Immature natural killer cell (primary cell): ENCODE results near the gene CMPK1. TPM values are rescaled to one million over a fixed set of nuclear protein-coding genes. Genes with fewer than 3 reads are reported as not detected.

Experiments used
- DNase-seq, 3 donors: peaks; one replicate each; pipeline ENCODE4 v3.0.0; 2022; ENCODE audit warnings: mixed read lengths in 1 of 3
- H3K27ac Mint-ChIP-seq, 6 donors: one replicate each; pipeline ENCODE4 v1.8.0; 2020; ENCODE audit warnings: mixed read lengths in 6 of 6, mild to moderate bottlenecking in 5 of 6, inconsistent platforms in 4 of 6, moderate library complexity in 3 of 6
- H3K27me3 Mint-ChIP-seq, 3 donors: one replicate each; pipeline ENCODE4 v1.8.0; 2020 to 2021; ENCODE audit warnings: low read depth in 3 of 3, mild to moderate bottlenecking in 3 of 3, mixed read lengths in 3 of 3, moderate library complexity in 3 of 3, inconsistent platforms in 1 of 3
- H3K36me3 Mint-ChIP-seq, 3 donors: one replicate each; pipeline ENCODE4 v1.8.0; 2020; ENCODE audit warnings: mixed read lengths in 3 of 3, inconsistent platforms in 2 of 3, mild to moderate bottlenecking in 2 of 3
- H3K4me1 Mint-ChIP-seq, 2 donors: one replicate each; pipeline ENCODE4 v1.8.0; 2020; ENCODE audit warnings: inconsistent platforms in 2 of 2, mild to moderate bottlenecking in 2 of 2, mixed read lengths in 2 of 2, moderate library complexity in 1 of 2
- H3K4me3 Mint-ChIP-seq, 5 donors: one replicate each; pipeline ENCODE4 v1.8.0; 2020; ENCODE audit warnings: mild to moderate bottlenecking in 5 of 5, mixed read lengths in 5 of 5, inconsistent platforms in 3 of 5, moderate library complexity in 3 of 5
- H3K9me3 Mint-ChIP-seq, 6 donors: one replicate each; pipeline ENCODE4 v1.8.0; 2020; ENCODE audit warnings: mild to moderate bottlenecking in 6 of 6, mixed read lengths in 6 of 6, inconsistent platforms in 4 of 6, moderate library complexity in 3 of 6
- polyA plus RNA-seq, 3 donors: library from polyadenylated mRNA; unstranded; fragments of 300-500 nt; fragmentation: Illumina TruSeq; gene quantifications; one replicate each; pipeline ENCODE4 v1.2.3, GENCODE V29; 2021

The CMPK1 gene
- polyA plus RNA-seq, 3 donors from 2014 or later: 122 to 171 (median 140) TPM

DNA sequence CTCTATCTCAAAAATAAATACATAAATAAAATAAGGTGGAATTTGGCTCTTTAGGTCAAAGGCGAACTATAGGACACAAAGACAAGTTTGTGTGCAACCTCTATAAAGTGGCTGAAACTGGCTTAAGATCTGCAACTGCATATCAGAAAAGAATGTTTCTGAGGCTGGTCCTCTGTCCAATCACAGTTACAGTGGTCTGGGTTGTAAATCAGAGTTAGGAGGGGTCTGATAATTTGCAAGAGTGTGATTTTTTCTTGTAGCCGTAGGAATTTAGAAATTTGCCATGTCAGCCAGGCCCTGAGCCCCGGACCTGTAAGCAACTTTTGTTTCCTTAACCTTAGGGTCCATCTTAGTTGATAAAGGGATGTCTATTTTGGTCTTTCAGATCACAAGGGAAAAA is 27.8 kb downstream of the CMPK1 start:
- Mint-ChIP-seq H3K4me3 (no peak overlapping the region), H3K27ac (no peak overlapping the region), H3K4me1 (peaks cover 6 to 11% of the 10 kb centered on the region in 2 donors), H3K36me3 (no peaks in the 10 kb centered on the region), H3K27me3 (peaks cover 0 to 3% (median 0%) of the 10 kb centered on the region in 3 donors), H3K9me3 (no peaks in the 10 kb centered on the region)
- no peak for DNase-seq

- H3K4me1 Mint-ChIP-seq: peaks cover 7 to 11% of the 10 kb centered on the region in 2 donors
- H3K9me3 Mint-ChIP-seq: no peaks in the 10 kb centered on the region
- H3K27me3 Mint-ChIP-seq: peaks cover 0 to 3% (median 0%) of the 10 kb centered on the region in 3 donors
- DNase-seq: no peak
- no peak overlapping the region for H3K4me3 Mint-ChIP-seq
- H3K27ac Mint-ChIP-seq: no peak overlapping the region
- H3K36me3 Mint-ChIP-seq: no peaks in the 10 kb centered on the region
These were observed 29.2 kb downstream of the CMPK1 start for GRCh38 chr1:47362828-47363227.

GRCh38 chr1:47367651-47368050 is 34.1 kb downstream of the CMPK1 start:
- H3K9me3 Mint-ChIP-seq: no peaks in the 10 kb centered on the region
- H3K4me1 Mint-ChIP-seq: peaks cover 5 to 6% of the 10 kb centered on the region in 2 donors
- peaks cover 0 to 3% (median 0%) of the 10 kb centered on the region in 3 donors for H3K27me3 Mint-ChIP-seq
- no peak for DNase-seq
- H3K4me3 Mint-ChIP-seq: no peak overlapping the region
- peaks cover 12 to 20% (median 16%) of the 10 kb centered on the region in 3 donors for H3K36me3 Mint-ChIP-seq
- no peak overlapping the region for H3K27ac Mint-ChIP-seq

DNA sequence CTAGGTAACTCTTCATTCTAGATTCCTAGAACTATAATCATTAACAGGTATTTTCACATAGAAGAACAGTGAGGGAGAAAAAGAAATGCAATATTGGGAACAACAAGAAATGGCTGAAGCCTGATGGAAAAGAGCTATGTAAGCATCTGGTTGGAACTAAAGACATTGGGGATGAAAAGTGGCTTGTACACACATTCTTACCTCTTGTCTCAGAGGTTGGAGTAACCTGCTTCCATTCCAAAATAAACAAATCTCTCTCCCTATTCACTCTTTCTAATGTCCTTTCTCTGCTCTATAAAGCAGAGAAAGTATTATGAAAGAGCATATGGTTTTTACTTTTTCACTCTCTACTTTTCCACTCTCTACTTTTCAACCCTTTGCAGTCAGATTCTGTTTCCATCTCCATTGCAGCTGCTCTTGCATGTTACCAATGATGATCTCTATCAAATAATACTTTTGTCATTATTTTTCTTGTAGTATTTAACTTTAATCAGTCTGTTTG is 37.5 kb downstream of the CMPK1 start:
- no peak for DNase-seq
- H3K9me3 Mint-ChIP-seq: no peaks in the 10 kb centered on the region
- H3K27ac Mint-ChIP-seq: peak overlapping the region in 1 of 6 donors; percentile 44
- peaks cover 20 to 25% (median 22%) of the 10 kb centered on the region in 3 donors for H3K36me3 Mint-ChIP-seq
- no peaks in the 10 kb centered on the region for H3K27me3 Mint-ChIP-seq
- H3K4me1 Mint-ChIP-seq: peaks cover 0 to 2% of the 10 kb centered on the region in 2 donors
- H3K4me3 Mint-ChIP-seq: no peak overlapping the region

DNA sequence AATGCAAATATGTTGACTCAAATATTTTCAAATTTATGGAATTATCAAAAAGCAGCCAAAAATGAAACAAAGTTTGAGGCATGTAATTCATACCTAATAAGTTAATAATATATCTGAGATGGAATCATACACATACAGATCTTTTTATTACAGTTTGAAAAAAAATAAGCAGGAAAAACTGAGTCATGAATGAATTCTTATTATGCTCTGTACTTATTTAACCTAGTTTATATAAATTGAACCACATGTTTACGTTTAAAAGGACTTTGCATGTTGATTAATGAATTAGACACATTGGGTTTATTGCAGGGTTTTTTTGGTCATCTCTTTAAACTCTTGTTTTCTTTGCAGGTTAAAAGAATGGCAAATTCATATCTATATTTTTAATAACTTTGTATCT is 40.9 kb downstream of the CMPK1 start:
- H3K4me1 Mint-ChIP-seq: no peaks in the 10 kb centered on the region
- no peak for DNase-seq

GRCh38 chr1:47378147-47378546 is 44.6 kb downstream of the CMPK1 start:
- Mint-ChIP-seq H3K4me3 (no peak overlapping the region), H3K4me1 (no peaks in the 10 kb centered on the region), H3K36me3 (peaks cover 15 to 34% (median 25%) of the 10 kb centered on the region in 3 donors), H3K27ac (peak overlapping the region in 1 of 6 donors; percentile 5), H3K27me3 (no peaks in the 10 kb centered on the region), H3K9me3 (no peaks in the 10 kb centered on the region)
- no peak for DNase-seq

More for the DNA sequence above, 40.9 kb downstream of the CMPK1 start:
- Mint-ChIP-seq H3K9me3 (no peaks in the 10 kb centered on the region), H3K27me3 (no peaks in the 10 kb centered on the region), H3K4me3 (no peak overlapping the region), H3K36me3 (peaks cover 28 to 29% (median 28%) of the 10 kb centered on the region in 3 donors), H3K27ac (no peak overlapping the region)

GRCh38 chr1:47380699-47381098 is 47.1 kb downstream of the CMPK1 start:
- H3K27me3 Mint-ChIP-seq: no peaks in the 10 kb centered on the region
- no peak overlapping the region for H3K27ac Mint-ChIP-seq
- H3K9me3 Mint-ChIP-seq: no peaks in the 10 kb centered on the region
- H3K4me1 Mint-ChIP-seq: no peaks in the 10 kb centered on the region
- H3K4me3 Mint-ChIP-seq: no peak overlapping the region
- peaks cover 12 to 22% (median 20%) of the 10 kb centered on the region in 3 donors for H3K36me3 Mint-ChIP-seq
- no peak for DNase-seq

DNA sequence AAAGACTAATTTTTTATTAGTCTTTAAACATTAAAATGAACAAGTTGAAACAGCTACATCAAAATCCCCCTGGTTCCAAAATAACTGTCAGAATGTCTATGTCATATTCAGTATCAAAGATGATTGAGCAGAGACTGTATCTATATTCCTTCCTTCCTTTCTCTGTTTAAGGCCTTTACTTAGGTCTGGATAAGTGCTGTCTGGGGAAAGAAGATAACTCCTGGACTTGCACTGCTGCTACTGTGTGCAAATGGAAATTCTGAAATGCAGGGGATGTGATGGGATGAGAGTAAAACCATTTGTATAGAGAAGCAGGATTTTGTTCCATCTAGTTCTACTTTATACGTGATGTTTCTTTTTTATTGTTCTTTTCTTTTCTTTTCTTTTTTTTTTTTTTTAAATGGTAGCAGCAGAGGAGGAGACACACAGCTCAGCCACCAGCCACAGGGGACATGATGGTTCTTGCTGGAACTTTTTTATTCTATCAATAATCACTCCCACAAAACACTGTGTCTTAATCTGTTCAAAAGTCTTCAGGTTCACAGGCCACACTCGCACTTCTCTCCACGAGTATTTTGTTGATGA is 48.9 kb downstream of the CMPK1 start:
- Mint-ChIP-seq H3K36me3 (peaks cover 12 to 21% (median 20%) of the 10 kb centered on the region in 3 donors), H3K4me1 (no peaks in the 10 kb centered on the region), H3K27me3 (peaks cover 0 to 1% (median 0%) of the 10 kb centered on the region in 3 donors), H3K9me3 (no peaks in the 10 kb centered on the region), H3K27ac (peak overlapping the region in 1 of 6 donors; percentile 8), H3K4me3 (no peak overlapping the region)
- DNase-seq: no peak

DNA sequence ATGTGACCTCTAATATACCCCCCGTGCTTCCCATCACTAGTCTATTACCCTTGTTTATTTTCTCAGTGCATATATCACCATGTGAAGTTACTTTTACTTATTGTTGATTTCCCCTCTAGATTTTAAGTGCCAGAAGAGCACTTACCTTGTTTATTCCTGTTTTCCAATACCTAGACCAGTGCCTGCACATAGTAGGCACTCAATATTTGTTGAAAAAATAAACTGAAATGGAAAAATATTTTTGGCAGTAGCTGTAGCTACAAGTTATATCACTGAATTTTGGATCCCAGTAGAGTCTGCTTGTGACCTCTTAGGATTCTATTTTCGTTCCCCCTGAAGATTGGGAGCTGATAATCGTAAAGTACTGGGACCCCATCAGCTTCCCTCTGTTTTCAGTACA is 50.5 kb downstream of the CMPK1 start:
- Mint-ChIP-seq H3K4me3 (no peak overlapping the region), H3K4me1 (no peaks in the 10 kb centered on the region), H3K36me3 (peaks cover 11 to 17% (median 14%) of the 10 kb centered on the region in 3 donors), H3K9me3 (no peaks in the 10 kb centered on the region), H3K27me3 (peaks cover 0 to 1% (median 0%) of the 10 kb centered on the region in 3 donors), H3K27ac (no peak overlapping the region)
- DNase-seq: no peak

- Mint-ChIP-seq H3K9me3 (no peaks in the 10 kb centered on the region), H3K27me3 (peaks cover 0 to 1% (median 0%) of the 10 kb centered on the region in 3 donors), H3K27ac (no peak overlapping the region), H3K36me3 (peaks cover 7 to 11% (median 8%) of the 10 kb centered on the region in 3 donors), H3K4me1 (no peaks in the 10 kb centered on the region), H3K4me3 (no peak overlapping the region)
- DNase-seq: no peak
These were observed 51.4 kb downstream of the CMPK1 start for GRCh38 chr1:47385020-47385419.

DNA sequence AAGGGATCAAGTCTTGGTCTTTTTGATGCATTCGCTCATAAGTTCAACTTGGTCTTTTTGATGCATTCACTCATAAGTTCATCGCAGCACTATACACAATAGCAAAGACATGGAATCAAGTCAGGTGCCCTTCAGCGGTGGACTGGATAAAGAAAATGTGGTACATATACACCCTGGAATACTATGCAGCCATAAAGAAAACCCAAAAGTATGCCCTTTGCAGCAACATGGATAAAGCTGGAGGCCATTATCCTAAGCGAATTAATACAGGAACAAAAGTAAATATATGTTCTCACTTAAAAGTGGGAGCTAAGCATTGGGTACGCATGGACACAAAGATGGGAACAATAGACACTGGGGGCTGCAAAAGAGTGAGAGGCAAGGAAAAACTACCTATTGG is 52.7 kb downstream of the CMPK1 start:
- DNase-seq: no peak
- Mint-ChIP-seq H3K9me3 (no peaks in the 10 kb centered on the region), H3K4me1 (no peaks in the 10 kb centered on the region), H3K27me3 (peaks cover 0 to 2% (median 1%) of the 10 kb centered on the region in 3 donors), H3K36me3 (peaks cover 4 to 7% (median 4%) of the 10 kb centered on the region in 3 donors), H3K27ac (no peak overlapping the region), H3K4me3 (no peak overlapping the region)

GRCh38 chr1:47388030-47388890 is 54.7 kb downstream of the CMPK1 start:
- no peaks in the 10 kb centered on the region for H3K4me1 Mint-ChIP-seq
- no peak overlapping the region for H3K27ac Mint-ChIP-seq
- H3K9me3 Mint-ChIP-seq: no peaks in the 10 kb centered on the region
- peaks cover 0 to 5% (median 2%) of the 10 kb centered on the region in 3 donors for H3K27me3 Mint-ChIP-seq
- no peak overlapping the region for H3K4me3 Mint-ChIP-seq
- no peak for DNase-seq
- H3K36me3 Mint-ChIP-seq: peaks cover 0 to 4% (median 0%) of the 10 kb centered on the region in 3 donors

- Mint-ChIP-seq H3K9me3 (no peaks in the 10 kb centered on the region), H3K27ac (no peak overlapping the region), H3K36me3 (peaks cover 0 to 4% (median 0%) of the 10 kb centered on the region in 3 donors), H3K4me3 (no peak overlapping the region), H3K27me3 (peaks cover 0 to 5% (median 2%) of the 10 kb centered on the region in 3 donors), H3K4me1 (no peaks in the 10 kb centered on the region)
- peak; percentile 7 to 19 (median 18) for DNase-seq
These were observed 55.3 kb downstream of the CMPK1 start for GRCh38 chr1:47388891-47389238.

GRCh38 chr1:47389731-47390130 is 56.1 kb downstream of the CMPK1 start:
- Mint-ChIP-seq H3K9me3 (no peaks in the 10 kb centered on the region), H3K36me3 (peaks cover 0 to 4% (median 0%) of the 10 kb centered on the region in 3 donors), H3K4me3 (no peak overlapping the region), H3K4me1 (no peaks in the 10 kb centered on the region), H3K27me3 (peaks cover 2 to 5% (median 3%) of the 10 kb centered on the region in 3 donors), H3K27ac (no peak overlapping the region)
- DNase-seq: no peak
